ENCODE results near the gene ZBTB7C. TPM values are rescaled to one million over a fixed set of nuclear protein-coding genes. Genes with fewer than 3 reads are reported as not detected.

The ZBTB7C gene
- total and polyA plus RNA-seq, 10 of the 15 experiments (the other 5 are each of a cell fraction or from before 2014, with no cell fraction given) = under 0.01 to 0.08 (median 0.01) TPM; not detected in 7

GRCh38 chr18:48170651-48171050, 238.5 kb downstream of the ZBTB7C start:
- Histone ChIP-seq H3K9ac (ENCODE audit: control insufficient read depth, insufficient read depth, low read length) (no peak overlapping the region), H3K79me2 (ENCODE audit: control insufficient read depth, insufficient read depth, low read length) (no peaks in the 10 kb centered on the region), H3K27ac (ENCODE audit: control insufficient read depth, insufficient read depth) (no peak overlapping the region), H3K36me3 (ENCODE audit: control insufficient read depth in 2 of 2, insufficient read depth in 2 of 2, low read length in 1 of 2) (no peaks in the 10 kb centered on the region), H3K4me3 (no peak overlapping the region), H2AFZ (ENCODE audit: control insufficient read depth, low read depth, low read length) (no peak overlapping the region), H3K9me3 (replicated peaks; ENCODE audit: control insufficient read depth, insufficient read depth, low read length) (no peaks in the 10 kb centered on the region), H4K20me1 (ENCODE audit: control insufficient read depth, insufficient read depth) (no peaks in the 10 kb centered on the region), H3K4me2 (ENCODE audit: control insufficient read depth, insufficient read depth) (no peak overlapping the region), H3K27me3 (replicated peaks in 1 of 2; ENCODE audit: control insufficient read depth in 2 of 2, insufficient read depth in 2 of 2, low read length in 1 of 2) (peaks cover 7 to 9% of the 10 kb centered on the region in 2 experiments; a peak in 3 of 4 replicates), H3K4me1 (ENCODE audit: control insufficient read depth, insufficient read depth, low read length) (no peaks in the 10 kb centered on the region; the same call in 1 of the 2 replicates)
- TF ChIP-seq TBL1XR1 (IDR thresholded peaks at IDR 0.05; ENCODE audit: low read depth, low read length) (no peak), TCF12 (IDR thresholded peaks at IDR 0.05; ENCODE audit: low read depth, low read length) (no peak), POLR2AphosphoS5 (IDR thresholded peaks at IDR 0.05; ENCODE audit: low read length) (no peak), KDM1A (IDR thresholded peaks at IDR 0.05; ENCODE audit: borderline replicate concordance) (no peak), ELK1 (IDR thresholded peaks at IDR 0.05; ENCODE audit: low read depth, low read length) (no peak), HCFC1 (IDR thresholded peaks at IDR 0.05; ENCODE audit: low read length) (no peak), CEBPZ (IDR thresholded peaks at IDR 0.05; ENCODE audit: low read depth, low read length) (no peak), SMAD5 (IDR thresholded peaks at IDR 0.05; ENCODE audit: low read depth) (no peak), TARDBP (IDR thresholded peaks at IDR 0.05; ENCODE audit: borderline replicate concordance) (no peak), ZBTB4 (CRISPR knock-in tag; IDR thresholded peaks at IDR 0.05) (no peak), IRF4 (IDR thresholded peaks at IDR 0.05; ENCODE audit: low read depth, low read length) (no peak)
- no TSS peak for BruUV-seq (replicated peaks)
- ChIA-PET POLR2A (no interaction called here), CTCF (no interaction called here), SMC1A (ENCODE audit: uncharacterized antibody, unreplicated experiment) (no interaction called here), RAD21 (ENCODE audit: unreplicated experiment) (no interaction called here)
- WGBS (ENCODE audit: insufficient coverage, insufficient replicate concordance, low lambda C conversion rate, missing lambda C conversion rate) = 3% methylated on average over 5 of the region's 5 CpGs
- ATAC-seq (no peak), FAIRE-seq (no peak), DNase-seq (ENCODE audit: low read depth, low spot score) (no peak)
- intact Hi-C loops (cut with micrococcal nuclease; ENCODE audit: unreplicated experiment) (no loop called here), in situ Hi-C loops (cut with MboI) (no loop called here)

Data from GM12878 (cell line).